ENCODE data around the gene ZNF891. TPM values are rescaled to one million over a fixed set of nuclear protein-coding genes. Genes with fewer than 3 reads are reported as not detected.

Gene ZNF891
- total and polyA plus RNA-seq, 2 donors (not counting 1 experiment from before 2014, with no cell fraction given), result 0.52 to 1.2 TPM

GRCh38 chr12:133107121-133107520 is 23.0 kb downstream of the ZNF891 start:
- Histone ChIP-seq H2AFZ (ENCODE audit: low read length) (no peak overlapping the region), H3K9ac (ENCODE audit: insufficient read depth, low read length) (no peak overlapping the region), H3K27me3 (ENCODE audit: control insufficient read depth, insufficient read depth, low read length) (no peaks in the 10 kb centered on the region), H3K4me3 (replicated peaks in 1 of 4; ENCODE audit: control extremely low read depth in 1 of 4, insufficient read depth in 1 of 4, low read depth in 3 of 4, low read length in 4 of 4) (no peak overlapping the region), H4K20me1 (ENCODE audit: control insufficient read depth, extremely low read depth, insufficient read depth, low read length) (no peaks in the 10 kb centered on the region), H3K79me2 (ENCODE audit: control insufficient read depth, insufficient read depth, low read length) (no peaks in the 10 kb centered on the region), H3K27ac (ENCODE audit: insufficient read depth, low read length) (no peak overlapping the region), H3K4me2 (ENCODE audit: extremely low read depth, insufficient read depth, low read length) (no peak overlapping the region), H3K9me3 (ENCODE audit: control insufficient read depth, insufficient read depth, low read depth, low read length) (peaks cover 7% of the 10 kb centered on the region), H3K36me3 (ENCODE audit: control insufficient read depth, insufficient read depth, low read length) (peaks cover 3% of the 10 kb centered on the region), H3K4me1 (ENCODE audit: control insufficient read depth, extremely low read depth, insufficient read depth, low read length) (no peaks in the 10 kb centered on the region)
- TF ChIP-seq EZH2 (IDR thresholded peaks at IDR 0.05; ENCODE audit: low read length, missing control alignments) (no peak), CTCF (conservative IDR thresholded peaks at IDR 0.05 in 1 of 2, IDR thresholded peaks at IDR 0.05 in 1 of 2; ENCODE audit: low read depth in 1 of 2, low read length in 2 of 2) (no peak)
- no peak for DNase-seq (ENCODE audit: low read depth in 2 of 2)

DNA sequence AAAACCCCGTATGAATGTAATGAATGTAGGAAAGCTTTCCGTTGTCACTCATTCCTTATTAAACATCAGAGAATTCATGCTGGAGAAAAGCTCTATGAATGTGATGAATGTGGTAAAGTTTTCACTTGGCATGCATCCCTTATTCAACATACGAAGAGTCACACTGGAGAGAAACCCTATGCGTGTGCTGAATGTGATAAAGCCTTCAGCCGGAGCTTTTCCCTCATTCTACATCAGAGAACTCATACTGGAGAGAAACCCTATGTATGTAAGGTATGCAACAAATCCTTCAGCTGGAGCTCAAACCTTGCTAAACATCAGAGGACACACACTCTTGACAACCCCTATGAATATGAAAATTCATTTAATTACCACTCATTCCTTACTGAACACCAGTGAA is 23.8 kb downstream of the ZNF891 start:
- peaks cover 7% of the 10 kb centered on the region for H3K9me3 ChIP-seq (ENCODE audit: control insufficient read depth, insufficient read depth, low read depth, low read length)

DNA sequence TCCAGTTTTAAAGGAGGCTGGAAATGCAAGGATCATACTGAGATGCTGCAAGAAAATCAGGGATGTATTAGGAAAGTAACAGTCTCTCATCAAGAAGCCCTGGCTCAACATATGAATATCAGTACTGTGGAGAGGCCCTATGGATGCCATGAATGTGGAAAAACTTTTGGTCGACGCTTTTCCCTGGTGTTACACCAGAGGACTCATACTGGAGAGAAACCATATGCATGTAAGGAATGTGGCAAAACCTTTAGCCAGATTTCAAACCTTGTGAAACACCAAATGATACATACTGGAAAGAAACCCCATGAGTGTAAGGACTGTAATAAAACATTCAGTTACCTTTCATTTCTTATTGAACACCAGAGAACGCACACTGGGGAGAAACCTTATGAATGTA is 24.5 kb downstream of the ZNF891 start:
- H3K36me3 ChIP-seq (ENCODE audit: control insufficient read depth, insufficient read depth, low read length), result peaks cover 3% of the 10 kb centered on the region
- no peak overlapping the region for H3K27ac ChIP-seq (ENCODE audit: insufficient read depth, low read length)
- no peak for TF ChIP-seq EZH2 (IDR thresholded peaks at IDR 0.05; ENCODE audit: low read length, missing control alignments)
- no peak for TF ChIP-seq CTCF (conservative IDR thresholded peaks at IDR 0.05 in 1 of 2, IDR thresholded peaks at IDR 0.05 in 1 of 2; ENCODE audit: low read depth in 1 of 2, low read length in 2 of 2)
- no peak overlapping the region for H3K4me2 ChIP-seq (ENCODE audit: extremely low read depth, insufficient read depth, low read length)
- H3K9me3 ChIP-seq (ENCODE audit: control insufficient read depth, insufficient read depth, low read depth, low read length), result peaks cover 7% of the 10 kb centered on the region
- H3K4me3 ChIP-seq (replicated peaks in 1 of 4; ENCODE audit: control extremely low read depth in 1 of 4, insufficient read depth in 1 of 4, low read depth in 3 of 4, low read length in 4 of 4), result no peak overlapping the region
- no peak overlapping the region for H3K9ac ChIP-seq (ENCODE audit: insufficient read depth, low read length)
- H2AFZ ChIP-seq (ENCODE audit: low read length), result no peak overlapping the region
- no peaks in the 10 kb centered on the region for H3K27me3 ChIP-seq (ENCODE audit: control insufficient read depth, insufficient read depth, low read length)
- H3K4me1 ChIP-seq (ENCODE audit: control insufficient read depth, extremely low read depth, insufficient read depth, low read length), result no peaks in the 10 kb centered on the region
- no peaks in the 10 kb centered on the region for H4K20me1 ChIP-seq (ENCODE audit: control insufficient read depth, extremely low read depth, insufficient read depth, low read length)
- H3K79me2 ChIP-seq (ENCODE audit: control insufficient read depth, insufficient read depth, low read length), result no peaks in the 10 kb centered on the region
- peak in 1 of 2 donors; percentile 14 for DNase-seq (ENCODE audit: low read depth in 2 of 2)

More for the DNA sequence above, 23.8 kb downstream of the ZNF891 start:
- Histone ChIP-seq H3K36me3 (ENCODE audit: control insufficient read depth, insufficient read depth, low read length) (peaks cover 3% of the 10 kb centered on the region), H3K4me2 (ENCODE audit: extremely low read depth, insufficient read depth, low read length) (no peak overlapping the region), H3K9ac (ENCODE audit: insufficient read depth, low read length) (no peak overlapping the region), H3K27ac (ENCODE audit: insufficient read depth, low read length) (no peak overlapping the region), H2AFZ (ENCODE audit: low read length) (no peak overlapping the region), H4K20me1 (ENCODE audit: control insufficient read depth, extremely low read depth, insufficient read depth, low read length) (no peaks in the 10 kb centered on the region), H3K4me1 (ENCODE audit: control insufficient read depth, extremely low read depth, insufficient read depth, low read length) (no peaks in the 10 kb centered on the region), H3K79me2 (ENCODE audit: control insufficient read depth, insufficient read depth, low read length) (no peaks in the 10 kb centered on the region), H3K4me3 (replicated peaks in 1 of 4; ENCODE audit: control extremely low read depth in 1 of 4, insufficient read depth in 1 of 4, low read depth in 3 of 4, low read length in 4 of 4) (no peak overlapping the region), H3K27me3 (ENCODE audit: control insufficient read depth, insufficient read depth, low read length) (no peaks in the 10 kb centered on the region)
- DNase-seq (ENCODE audit: low read depth in 2 of 2), result peak; percentile 20 to 40
- TF ChIP-seq EZH2 (IDR thresholded peaks at IDR 0.05; ENCODE audit: low read length, missing control alignments) (no peak), CTCF (conservative IDR thresholded peaks at IDR 0.05 in 1 of 2, IDR thresholded peaks at IDR 0.05 in 1 of 2; ENCODE audit: low read depth in 1 of 2, low read length in 2 of 2) (no peak)

Measured in fibroblast of lung (primary cell).